OCI-LY7 (cell line): ENCODE results near the gene RTN4IP1. TPM values are rescaled to one million over a fixed set of nuclear protein-coding genes. Genes with fewer than 3 reads are reported as not detected.

Experiments used
- BruUV-seq: library from RNA; stranded (reverse); fragments of 400-500 nt; replicated peaks from 2 replicates; lab custom pipeline; 2021; lab: Mats Ljungman, UMichigan
- CTCF ChIA-PET: fragments of 300-600 bp; sonication (Branson Sonifier 250); formaldehyde crosslinking; loops from one replicate; lab custom pipeline; 2022; ENCODE audit warnings: antibody characterized with exemption; ENCODE audit not compliant: unreplicated experiment; lab: Charles Lee
- POLR2A ChIA-PET: fragments of 300-600 bp; sonication (Branson Sonifier 250); formaldehyde crosslinking; loops from one replicate; lab custom pipeline; 2022; ENCODE audit warnings: antibody characterized with exemption; lab: Charles Lee
- DNase-seq: peaks from one replicate; pipeline ENCODE4 v3.0.0-alpha.2; 2015; ENCODE audit warnings: low spot score
- H2AFZ ChIP-seq: fragments of 200-600 bp; sonication (generic), shearing (Covaris generic); 2 replicates; pipeline ENCODE4 v1.6.1; 2014; ENCODE audit warnings: mild to moderate bottlenecking, antibody characterized with exemption, low read length, moderate library complexity
- H3K27ac ChIP-seq: fragments of 200-600 bp; sonication (generic); 2 replicates; pipeline ENCODE4 v1.5.1; 2014; ENCODE audit warnings: mixed run types, low read depth, mild to moderate bottlenecking, moderate library complexity, low read length, inconsistent platforms; ENCODE audit not compliant: poor library complexity, severe bottlenecking
- H3K36me3 ChIP-seq: fragments of 200-600 bp; sonication (generic); 2 replicates; pipeline ENCODE4 v1.6.1; 2014; ENCODE audit warnings: mild to moderate bottlenecking, antibody characterized with exemption, low read length, moderate library complexity, mixed read lengths; ENCODE audit not compliant: insufficient read depth
- H3K4me1 ChIP-seq: fragments of 200-600 bp; sonication (generic); 2 replicates; pipeline ENCODE4 v1.5.1; 2014; ENCODE audit warnings: mild to moderate bottlenecking, low read length; ENCODE audit not compliant: insufficient read depth, poor library complexity, severe bottlenecking
- H3K4me2 ChIP-seq: fragments of 200-600 bp; sonication (generic); 2 replicates; pipeline ENCODE4 v1.6.1; 2014; ENCODE audit warnings: mild to moderate bottlenecking, low read length
- H3K4me3 ChIP-seq: fragments of 200-600 bp; sonication (generic); 2 replicates; pipeline ENCODE4 v1.5.1; 2014; ENCODE audit warnings: mild to moderate bottlenecking, low read depth, low read length; ENCODE audit not compliant: poor library complexity, severe bottlenecking
- H3K79me2 ChIP-seq: fragments of 200-600 bp; sonication (generic); 2 replicates; pipeline ENCODE4 v1.6.1; 2016; ENCODE audit warnings: low read depth, mild to moderate bottlenecking, low read length, moderate library complexity, mixed read lengths; ENCODE audit not compliant: insufficient read depth
- H3K9me2 ChIP-seq: fragments of 200-600 bp; sonication (generic); 2 replicates; pipeline ENCODE4 v1.6.1; 2016; ENCODE audit warnings: mild to moderate bottlenecking, low read length, mixed read lengths; ENCODE audit not compliant: insufficient read depth
- H3K9me3 ChIP-seq: fragments of 200-600 bp; sonication (generic); 2 replicates; pipeline ENCODE4 v1.6.1; 2014; ENCODE audit warnings: mild to moderate bottlenecking, mixed run types, low read length, mixed read lengths
- H4K20me1 ChIP-seq: fragments of 200-600 bp; sonication (generic); 2 replicates; pipeline ENCODE4 v1.6.1; 2014; ENCODE audit warnings: mild to moderate bottlenecking, antibody characterized with exemption, low read length, moderate library complexity, mixed read lengths; ENCODE audit not compliant: insufficient read depth
- EZH2phosphoT487 ChIP-seq: fragments of 200-600 bp; sonication (generic); IDR thresholded peaks from 2 replicates; pipeline ENCODE4 v1.6.1; 2018; ENCODE audit warnings: low read depth, borderline replicate concordance, mild to moderate bottlenecking, mixed run types, antibody characterized with exemption, low read length, moderate library complexity, mixed read lengths
- intact Hi-C: fragments of 100-400 bp; cut with micrococcal nuclease; formaldehyde crosslinking; loops from one replicate; pipeline ENCODE4 v1.10.0; 2022; ENCODE audit not compliant: unreplicated experiment
- total RNA-seq, 2 experiments: library from RNA; depleted of rRNA in 1 of 2; stranded (reverse); fragments of >200 nt in 1 of 2; shearing (Covaris generic) in 1 of 2; gene quantifications; 2 replicates each; pipeline ENCODE4 v1.2.3, GENCODE V29; 2014 to 2022
- TF ChIP-seq, protein P1 (sequence below): fragments of 200-600 bp; sonication (generic); conservative IDR thresholded peaks from 2 replicates; pipeline ENCODE4 v1.5.1; 2014; ENCODE audit warnings: mild to moderate bottlenecking, antibody characterized with exemption, low read length, moderate library complexity, mixed read lengths

Gene RTN4IP1
- total RNA-seq, 2 experiments from 2014 or later, result 25.2 to 51.4 TPM

GRCh38 chr6:106533054-106533453 is 96.2 kb downstream of the RTN4IP1 start:
- ChIA-PET POLR2A (no interaction called here), CTCF (no interaction called here)
- H2AFZ ChIP-seq, result no peak overlapping the region
- no peak overlapping the region for H3K27ac ChIP-seq
- H3K4me3 ChIP-seq, result no peak overlapping the region
- intact Hi-C loops, result no loop called here
- peaks cover 6% of the 10 kb centered on the region; the same call in 1 of the 2 replicates for H3K79me2 ChIP-seq
- no peaks in the 10 kb centered on the region for H3K4me1 ChIP-seq
- no TSS peak for BruUV-seq
- no peak overlapping the region for H3K4me2 ChIP-seq
- no peak for DNase-seq
- no peaks in the 10 kb centered on the region for H3K9me2 ChIP-seq
- H3K36me3 ChIP-seq, result peaks cover 96% of the 10 kb centered on the region
- TF ChIP-seq EZH2phosphoT487, result no peak
- TF ChIP-seq, protein P1, sequence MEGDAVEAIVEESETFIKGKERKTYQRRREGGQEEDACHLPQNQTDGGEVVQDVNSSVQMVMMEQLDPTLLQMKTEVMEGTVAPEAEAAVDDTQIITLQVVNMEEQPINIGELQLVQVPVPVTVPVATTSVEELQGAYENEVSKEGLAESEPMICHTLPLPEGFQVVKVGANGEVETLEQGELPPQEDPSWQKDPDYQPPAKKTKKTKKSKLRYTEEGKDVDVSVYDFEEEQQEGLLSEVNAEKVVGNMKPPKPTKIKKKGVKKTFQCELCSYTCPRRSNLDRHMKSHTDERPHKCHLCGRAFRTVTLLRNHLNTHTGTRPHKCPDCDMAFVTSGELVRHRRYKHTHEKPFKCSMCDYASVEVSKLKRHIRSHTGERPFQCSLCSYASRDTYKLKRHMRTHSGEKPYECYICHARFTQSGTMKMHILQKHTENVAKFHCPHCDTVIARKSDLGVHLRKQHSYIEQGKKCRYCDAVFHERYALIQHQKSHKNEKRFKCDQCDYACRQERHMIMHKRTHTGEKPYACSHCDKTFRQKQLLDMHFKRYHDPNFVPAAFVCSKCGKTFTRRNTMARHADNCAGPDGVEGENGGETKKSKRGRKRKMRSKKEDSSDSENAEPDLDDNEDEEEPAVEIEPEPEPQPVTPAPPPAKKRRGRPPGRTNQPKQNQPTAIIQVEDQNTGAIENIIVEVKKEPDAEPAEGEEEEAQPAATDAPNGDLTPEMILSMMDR, result no peak
- no peaks in the 10 kb centered on the region for H3K9me3 ChIP-seq
- 0 out of 2 replicates have a peak, but pooled peaks cover 5% of the 10 kb centered on the region for H4K20me1 ChIP-seq

DNA sequence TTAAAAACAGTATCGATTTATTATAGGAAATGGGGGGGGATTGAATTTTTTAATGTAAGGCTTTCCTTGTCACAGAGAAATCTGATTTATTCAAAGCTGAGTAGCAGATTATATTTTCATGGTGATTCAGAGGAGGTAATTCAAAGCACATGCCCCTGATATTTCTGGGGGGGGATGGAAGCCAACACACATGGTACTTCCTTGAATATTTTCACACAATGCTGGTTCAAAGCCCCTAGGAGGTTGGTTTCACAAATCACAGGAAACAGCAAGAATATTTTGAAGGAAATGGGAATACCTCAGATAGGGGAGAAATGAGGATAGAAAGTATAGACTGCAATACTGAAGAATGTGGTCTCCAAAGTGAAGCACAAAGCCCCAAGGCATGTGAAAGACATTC is 98.8 kb downstream of the RTN4IP1 start:
- 0 out of 2 replicates have a peak, but pooled peaks cover 6% of the 10 kb centered on the region for H4K20me1 ChIP-seq
- H3K79me2 ChIP-seq, result peaks cover 29% of the 10 kb centered on the region; the same call in 1 of the 2 replicates
- H3K27ac ChIP-seq, result no peak overlapping the region
- DNase-seq, result no peak
- POLR2A ChIA-PET, result interaction anchor here (0.7 to 2.1 kb wide), 4 partner anchors 10 to 23 kb away, joined by 3 to 10 read pairs (median 4); no protein-coding TSS in a partner anchor
- H3K4me2 ChIP-seq, result no peak overlapping the region
- H3K36me3 ChIP-seq, result peaks cover 98% of the 10 kb centered on the region
- peaks cover 8% of the 10 kb centered on the region for H3K4me1 ChIP-seq
- no TSS peak for BruUV-seq
- TF ChIP-seq, protein P1, result no peak
- no peak for TF ChIP-seq EZH2phosphoT487
- no peak overlapping the region for H2AFZ ChIP-seq
- intact Hi-C loops, result no loop called here
- CTCF ChIA-PET, result no interaction called here
- no peaks in the 10 kb centered on the region for H3K9me3 ChIP-seq
- no peak overlapping the region for H3K4me3 ChIP-seq
- no peaks in the 10 kb centered on the region for H3K9me2 ChIP-seq

- Histone ChIP-seq H3K4me2 (no peak overlapping the region), H2AFZ (no peak overlapping the region), H3K79me2 (peaks cover 34% of the 10 kb centered on the region; the same call in 1 of the 2 replicates), H3K4me1 (peaks cover 12% of the 10 kb centered on the region), H3K9me2 (no peaks in the 10 kb centered on the region), H3K27ac (no peak overlapping the region), H4K20me1 (0 out of 2 replicates have a peak, but pooled peaks cover 9% of the 10 kb centered on the region), H3K36me3 (peaks cover 97% of the 10 kb centered on the region), H3K9me3 (no peaks in the 10 kb centered on the region), H3K4me3 (no peak overlapping the region)
- no peak for DNase-seq
- ChIA-PET CTCF (no interaction called here), POLR2A (interaction anchor here (0.7 to 2.1 kb wide), 4 partner anchors 10 to 27 kb away, joined by 3 to 10 read pairs (median 3); no protein-coding TSS in a partner anchor)
- BruUV-seq, result no TSS peak
- TF ChIP-seq, protein P1, result no peak
- no peak for TF ChIP-seq EZH2phosphoT487
- intact Hi-C loops, result no loop called here
These were observed 99.3 kb downstream of the RTN4IP1 start for GRCh38 chr6:106530026-106530425.
